Kidney glomerular epithelial cell (primary cell): ENCODE data around the gene SPON1.
"Not testable (repeated sequence)": the region's sequence is repeated elsewhere in the genome, so short reads cannot be mapped to it uniquely, and the experiment has no call there.

Experiments
- DNase-seq: peaks from one replicate; lab custom pipeline; 2025; lab: John Stamatoyannopoulos, UW

Gene SPON1

GRCh38 chr11:14124886-14125285 lies 162.4 kb downstream of the SPON1 start:
- DNase-seq: no peak

- peak; percentile 0 for DNase-seq
Measured at GRCh38 chr11:14125529-14125928, 163.0 kb downstream of the SPON1 start.

GRCh38 chr11:14127679-14128078 lies 165.2 kb downstream of the SPON1 start:
- no peak for DNase-seq

- DNase-seq: no peak
Measured at GRCh38 chr11:14132312-14132711, 169.8 kb downstream of the SPON1 start.

GRCh38 chr11:14133381-14133780 lies 170.9 kb downstream of the SPON1 start:
- no peak for DNase-seq

- no peak for DNase-seq
Measured at GRCh38 chr11:14136561-14136960, 174.0 kb downstream of the SPON1 start.

- no peak for DNase-seq
Measured at GRCh38 chr11:14137284-14137683, 174.8 kb downstream of the SPON1 start.

GRCh38 chr11:14140991-14141390 lies 178.5 kb downstream of the SPON1 start:
- no peak for DNase-seq

GRCh38 chr11:14141676-14142075 lies 179.2 kb downstream of the SPON1 start:
- DNase-seq: no peak

- DNase-seq: no peak
Measured at GRCh38 chr11:14144934-14145333, 182.4 kb downstream of the SPON1 start.

GRCh38 chr11:14148653-14149273 lies 186.2 kb downstream of the SPON1 start:
- peak; percentile 69 for DNase-seq

GRCh38 chr11:14149683-14150082 lies 187.2 kb downstream of the SPON1 start:
- DNase-seq: no peak

GRCh38 chr11:14150878-14151277 lies 188.4 kb downstream of the SPON1 start:
- no peak for DNase-seq

- not testable (repeated sequence) for DNase-seq
Measured at GRCh38 chr11:14154103-14154502, 191.6 kb downstream of the SPON1 start.

GRCh38 chr11:14158393-14158792 lies 195.9 kb downstream of the SPON1 start:
- DNase-seq: no peak

GRCh38 chr11:14163576-14163975 lies 201.1 kb downstream of the SPON1 start:
- DNase-seq: no peak

- DNase-seq: not testable (repeated sequence)
Measured at GRCh38 chr11:14173679-14174078, 211.2 kb downstream of the SPON1 start.

GRCh38 chr11:14179116-14179820 lies 216.7 kb downstream of the SPON1 start:
- DNase-seq: peak; percentile 37

- DNase-seq: no peak
Measured at GRCh38 chr11:14181121-14181520, 218.6 kb downstream of the SPON1 start.

GRCh38 chr11:14182833-14183364 lies 220.4 kb downstream of the SPON1 start:
- no peak for DNase-seq

- peak; percentile 90 for DNase-seq
Measured at GRCh38 chr11:14184028-14184940, 221.8 kb downstream of the SPON1 start.

- no peak for DNase-seq
Measured at GRCh38 chr11:14185461-14185860, 222.9 kb downstream of the SPON1 start.
